Vagina (tissue), 2 donors: ENCODE results near the gene SEPTIN1.

Source experiments
- POLR2A ChIP-seq, 2 donors: fragments of 450-650 bp; IDR thresholded peaks; one replicate each; pipeline ENCODE4 v1.6.1; 2017; ENCODE audit warnings: antibody characterized with exemption in 2 of 2, mild to moderate bottlenecking in 2 of 2, moderate library complexity in 2 of 2
- POLR2AphosphoS5 ChIP-seq, 2 donors: sonication (generic); formaldehyde crosslinking; IDR thresholded peaks; one replicate each; pipeline ENCODE4 v1.9.0; 2017; ENCODE audit warnings: antibody characterized with exemption in 2 of 2, mild to moderate bottlenecking in 2 of 2, low read depth in 1 of 2; ENCODE audit not compliant: insufficient read depth in 1 of 2
- TF ChIP-seq, protein P1 (sequence below), 3 experiments: fragments of 450-650 bp in 2 of 3; fragments of 200-600 bp in 1 of 3; sonication (generic) in 1 of 3; IDR thresholded peaks; one replicate each; pipeline ENCODE4 v1.5.1; 2017 to 2019; ENCODE audit warnings: antibody characterized with exemption in 3 of 3, mild to moderate bottlenecking in 2 of 3, moderate library complexity in 2 of 3

DNA sequence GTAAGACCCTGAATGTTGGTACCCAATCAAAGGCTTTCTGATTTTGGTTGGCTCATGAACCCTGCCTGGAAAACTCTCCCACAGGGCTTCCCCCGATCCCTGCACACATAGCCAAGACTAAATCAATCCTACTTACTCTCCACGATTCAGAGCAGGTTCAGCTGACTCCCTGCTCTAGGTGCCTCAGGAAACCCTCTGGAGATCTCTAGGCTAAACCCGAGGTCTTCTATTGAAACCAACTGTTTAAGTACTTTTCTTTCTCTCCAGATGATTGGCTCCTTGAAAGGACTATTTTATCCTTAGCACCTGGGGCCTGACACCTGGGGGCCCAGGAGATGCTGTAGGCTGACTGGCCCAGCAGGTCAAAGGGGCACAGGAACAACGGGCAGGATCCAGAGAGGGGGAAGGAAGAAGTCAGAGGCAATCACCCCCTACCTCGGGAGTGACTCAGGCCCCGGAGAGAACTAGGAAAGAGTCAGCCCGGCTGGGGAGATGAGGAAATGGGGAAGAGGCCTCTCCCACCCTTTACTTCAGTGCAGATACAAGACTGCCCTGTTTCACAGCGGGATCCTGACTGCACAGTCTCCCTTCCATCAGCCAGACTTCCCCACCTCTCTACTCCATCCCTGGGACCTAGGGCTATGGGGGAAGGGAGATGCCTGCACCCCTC lies 14.1 kb downstream of the SEPTIN1 start:
- TF ChIP-seq, protein P1, sequence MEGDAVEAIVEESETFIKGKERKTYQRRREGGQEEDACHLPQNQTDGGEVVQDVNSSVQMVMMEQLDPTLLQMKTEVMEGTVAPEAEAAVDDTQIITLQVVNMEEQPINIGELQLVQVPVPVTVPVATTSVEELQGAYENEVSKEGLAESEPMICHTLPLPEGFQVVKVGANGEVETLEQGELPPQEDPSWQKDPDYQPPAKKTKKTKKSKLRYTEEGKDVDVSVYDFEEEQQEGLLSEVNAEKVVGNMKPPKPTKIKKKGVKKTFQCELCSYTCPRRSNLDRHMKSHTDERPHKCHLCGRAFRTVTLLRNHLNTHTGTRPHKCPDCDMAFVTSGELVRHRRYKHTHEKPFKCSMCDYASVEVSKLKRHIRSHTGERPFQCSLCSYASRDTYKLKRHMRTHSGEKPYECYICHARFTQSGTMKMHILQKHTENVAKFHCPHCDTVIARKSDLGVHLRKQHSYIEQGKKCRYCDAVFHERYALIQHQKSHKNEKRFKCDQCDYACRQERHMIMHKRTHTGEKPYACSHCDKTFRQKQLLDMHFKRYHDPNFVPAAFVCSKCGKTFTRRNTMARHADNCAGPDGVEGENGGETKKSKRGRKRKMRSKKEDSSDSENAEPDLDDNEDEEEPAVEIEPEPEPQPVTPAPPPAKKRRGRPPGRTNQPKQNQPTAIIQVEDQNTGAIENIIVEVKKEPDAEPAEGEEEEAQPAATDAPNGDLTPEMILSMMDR (IDR thresholded peaks at IDR 0.05): no peak
- no peak for TF ChIP-seq POLR2A (IDR thresholded peaks at IDR 0.05)
- no peak for TF ChIP-seq POLR2AphosphoS5 (IDR thresholded peaks at IDR 0.05; ENCODE audit: insufficient read depth in 1 of 2, low read depth in 1 of 2)
